ENCODE results near the gene UPK3B.
"Not testable (repeated sequence)": the region's sequence is repeated elsewhere in the genome, so short reads cannot be mapped to it uniquely, and the experiment has no call there.

UPK3B gene

DNA sequence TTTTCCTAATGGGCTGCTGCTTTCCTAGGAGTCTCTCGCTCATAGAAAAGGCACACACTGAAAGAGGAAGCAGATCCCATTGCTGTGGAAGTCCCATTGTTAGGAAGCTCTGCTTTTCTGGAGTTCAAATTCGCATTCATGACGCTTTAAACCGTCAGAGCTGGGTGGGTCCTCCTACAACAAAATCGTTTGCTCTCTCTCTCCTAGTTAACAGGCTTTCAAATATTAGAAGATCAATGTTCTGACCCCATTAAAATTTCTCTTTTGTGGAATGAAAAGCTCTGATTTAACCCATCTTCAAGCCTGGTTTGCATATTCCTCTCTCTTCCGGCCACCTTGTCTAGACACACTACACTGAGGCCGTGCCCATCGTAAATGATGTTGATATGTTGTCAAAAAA is 32.8 kb downstream of the UPK3B start, which contains the start of gene SPDYE16:
TSS of gene SPDYE16 (minus strand) at position 101 of the 400 bp plus-strand sequence. CDS start 1,838 bp downstream, outside the sequence.
- H3K36me3 ChIP-seq (ENCODE audit: control insufficient read depth, insufficient read depth, low read length); DNase-seq (ENCODE audit: extremely low read depth, insufficient read length); H3K4me3 ChIP-seq (replicated peaks; ENCODE audit: low read depth, low read length); H3K27me3 ChIP-seq (replicated peaks; ENCODE audit: control insufficient read depth, insufficient read depth, low read length): not testable (repeated sequence)

DNA sequence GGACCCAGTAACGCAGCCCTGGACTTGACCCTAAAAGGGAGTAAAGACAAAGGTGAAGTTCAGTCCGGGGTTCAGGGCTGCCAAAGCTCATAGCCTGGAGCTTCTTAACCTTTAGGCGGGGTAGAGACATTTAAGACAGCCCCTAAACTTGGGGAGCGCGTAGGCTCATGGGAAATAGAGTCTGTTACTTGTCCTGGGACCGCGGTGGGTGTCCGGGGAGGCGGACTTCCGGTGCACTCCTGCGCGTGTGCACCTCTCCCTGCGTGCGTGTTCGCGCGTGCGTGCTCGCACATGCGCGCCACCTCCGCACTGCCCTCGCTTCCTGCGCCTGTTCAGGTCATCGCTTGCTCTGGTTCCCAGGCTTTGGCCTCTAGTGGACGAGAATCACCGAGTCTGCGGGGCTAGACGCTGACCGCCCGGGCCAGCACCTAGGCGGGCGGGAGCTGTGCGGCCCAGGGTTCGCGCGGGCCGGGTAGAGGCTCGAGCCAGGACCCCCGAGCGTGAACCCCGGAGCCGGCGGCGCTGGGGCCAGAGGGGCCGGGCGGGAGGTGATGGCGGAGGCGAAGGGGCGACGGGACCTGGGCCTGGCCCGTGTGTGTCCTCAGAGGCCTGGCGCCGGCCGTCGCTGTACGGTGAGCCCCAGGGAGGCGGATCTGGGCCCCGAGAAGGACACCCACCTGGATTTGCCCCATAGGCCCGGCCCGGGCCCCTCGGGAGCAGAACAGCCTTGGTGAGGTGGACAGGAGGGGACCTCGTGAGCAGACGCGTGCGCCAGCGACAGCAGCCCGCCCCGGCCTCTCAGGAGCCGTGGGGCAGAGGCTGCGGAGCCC is 38.9 kb downstream of the UPK3B start:
- not testable (repeated sequence) for H3K36me3 ChIP-seq (ENCODE audit: control insufficient read depth, insufficient read depth, low read length); H3K27me3 ChIP-seq (replicated peaks; ENCODE audit: control insufficient read depth, insufficient read depth, low read length)
- peak; percentile 89 for DNase-seq (ENCODE audit: extremely low read depth, insufficient read length)
- H3K4me3 ChIP-seq (replicated peaks; ENCODE audit: low read depth, low read length), result peak overlapping the region; percentile 75

DNA sequence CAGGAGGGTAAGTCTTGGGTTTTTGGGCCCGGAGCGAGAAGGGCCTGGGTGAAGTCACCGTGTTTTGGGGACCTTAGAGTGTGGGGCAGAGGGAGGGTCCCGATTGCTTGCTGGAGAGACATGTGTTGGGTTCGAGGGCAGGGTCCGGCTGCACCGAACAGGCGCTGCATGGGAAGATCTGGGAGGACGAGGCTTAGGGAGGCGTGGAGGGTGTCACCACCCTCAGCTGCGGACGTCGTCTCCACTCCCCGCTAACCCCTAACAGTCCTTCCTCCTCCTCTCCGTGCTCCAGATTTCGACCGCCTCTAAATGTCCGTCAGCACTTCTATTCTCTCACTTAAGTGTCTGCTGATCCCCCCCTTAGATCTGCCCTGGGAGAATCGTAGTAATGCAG is 39.5 kb downstream of the UPK3B start:
- peak overlapping the region; percentile 75 for H3K4me3 ChIP-seq (replicated peaks; ENCODE audit: low read depth, low read length)
- not testable (repeated sequence) for DNase-seq (ENCODE audit: extremely low read depth, insufficient read length); H3K27me3 ChIP-seq (replicated peaks; ENCODE audit: control insufficient read depth, insufficient read depth, low read length); H3K36me3 ChIP-seq (ENCODE audit: control insufficient read depth, insufficient read depth, low read length)

DNA sequence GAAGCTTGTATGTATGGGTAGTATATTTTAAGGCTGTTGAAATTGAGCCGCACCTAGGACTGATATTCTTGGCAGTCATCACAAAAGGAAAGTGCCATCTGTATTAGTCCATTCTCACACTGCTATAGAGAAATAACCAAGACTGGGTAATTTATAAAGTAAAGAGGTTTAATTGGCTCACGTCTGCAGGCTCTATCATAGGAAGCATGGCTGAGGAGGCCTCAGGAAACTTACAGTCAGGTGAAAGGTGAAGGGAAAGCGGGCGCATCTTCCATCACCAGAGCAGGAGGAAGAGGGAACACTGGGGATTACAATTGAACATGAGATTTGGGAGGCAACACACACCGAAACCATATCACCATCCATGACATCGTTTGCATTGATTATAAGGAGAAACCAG is 41.6 kb downstream of the UPK3B start:
- DNase-seq (ENCODE audit: extremely low read depth, insufficient read length); H3K27me3 ChIP-seq (replicated peaks; ENCODE audit: control insufficient read depth, insufficient read depth, low read length); H3K4me3 ChIP-seq (replicated peaks; ENCODE audit: low read depth, low read length); H3K36me3 ChIP-seq (ENCODE audit: control insufficient read depth, insufficient read depth, low read length): not testable (repeated sequence)

DNA sequence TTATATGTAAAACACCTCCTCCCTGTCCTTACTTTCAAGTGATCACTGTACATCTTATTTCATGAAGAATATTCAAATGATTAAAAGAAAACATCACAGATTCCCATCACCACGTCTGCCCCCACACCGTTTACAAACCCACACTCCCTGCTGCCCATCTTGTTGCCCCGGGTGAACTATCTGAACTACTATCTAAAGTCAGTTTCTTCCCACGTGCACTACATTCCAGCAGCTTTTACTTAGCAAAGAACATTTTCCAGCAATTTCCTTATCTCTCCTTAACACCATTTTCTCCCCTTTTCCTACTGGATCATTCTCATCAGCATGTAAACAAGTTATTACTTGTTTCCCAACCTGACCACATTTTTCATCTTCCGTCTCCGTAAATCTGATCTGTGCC is 49.3 kb downstream of the UPK3B start:
- DNase-seq (ENCODE audit: extremely low read depth, insufficient read length); H3K4me3 ChIP-seq (replicated peaks; ENCODE audit: low read depth, low read length); H3K36me3 ChIP-seq (ENCODE audit: control insufficient read depth, insufficient read depth, low read length); H3K27me3 ChIP-seq (replicated peaks; ENCODE audit: control insufficient read depth, insufficient read depth, low read length): not testable (repeated sequence)

DNA sequence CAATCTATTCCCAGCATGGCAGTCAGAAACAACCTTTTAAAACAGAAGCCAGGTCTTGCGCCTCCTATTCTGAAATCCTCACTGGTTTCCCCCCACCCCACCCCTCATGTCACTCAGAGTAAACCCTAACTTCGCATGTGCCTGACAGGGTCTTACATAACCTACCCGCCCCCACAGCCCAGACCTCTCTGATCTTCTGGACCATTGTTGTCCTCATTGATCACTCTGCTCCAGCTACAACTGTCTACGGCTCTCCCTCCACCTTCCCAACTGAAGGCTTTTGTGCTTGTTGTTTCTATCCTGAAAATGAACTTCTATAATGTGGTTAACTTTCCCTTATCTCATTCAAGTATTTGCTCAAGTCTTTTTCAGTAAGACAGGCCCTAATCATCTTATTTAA is 49.8 kb downstream of the UPK3B start:
- H3K27me3 ChIP-seq (replicated peaks; ENCODE audit: control insufficient read depth, insufficient read depth, low read length); H3K4me3 ChIP-seq (replicated peaks; ENCODE audit: low read depth, low read length); H3K36me3 ChIP-seq (ENCODE audit: control insufficient read depth, insufficient read depth, low read length); DNase-seq (ENCODE audit: extremely low read depth, insufficient read length): not testable (repeated sequence)

DNA sequence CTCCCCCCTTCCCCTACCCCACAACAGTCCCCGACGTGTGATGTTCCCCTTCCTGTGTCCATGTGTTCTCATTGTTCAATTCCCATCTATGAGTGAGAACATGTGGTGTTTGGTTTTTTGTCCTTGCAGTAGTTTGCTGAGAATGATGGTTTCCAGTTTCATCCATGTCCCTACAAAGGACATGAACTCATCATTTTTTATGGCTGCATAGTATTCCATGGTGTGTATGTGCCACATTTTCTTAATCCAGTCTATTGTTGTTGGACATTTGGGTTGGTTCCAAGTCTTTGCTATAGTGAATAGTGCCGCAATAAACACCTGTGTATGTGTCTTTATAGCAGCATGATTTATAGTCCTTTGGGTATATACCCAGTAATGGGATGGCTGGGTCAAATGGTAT is 51.0 kb downstream of the UPK3B start:
- not testable (repeated sequence) for H3K36me3 ChIP-seq (ENCODE audit: control insufficient read depth, insufficient read depth, low read length); H3K4me3 ChIP-seq (replicated peaks; ENCODE audit: low read depth, low read length); H3K27me3 ChIP-seq (replicated peaks; ENCODE audit: control insufficient read depth, insufficient read depth, low read length); DNase-seq (ENCODE audit: extremely low read depth, insufficient read length)

DNA sequence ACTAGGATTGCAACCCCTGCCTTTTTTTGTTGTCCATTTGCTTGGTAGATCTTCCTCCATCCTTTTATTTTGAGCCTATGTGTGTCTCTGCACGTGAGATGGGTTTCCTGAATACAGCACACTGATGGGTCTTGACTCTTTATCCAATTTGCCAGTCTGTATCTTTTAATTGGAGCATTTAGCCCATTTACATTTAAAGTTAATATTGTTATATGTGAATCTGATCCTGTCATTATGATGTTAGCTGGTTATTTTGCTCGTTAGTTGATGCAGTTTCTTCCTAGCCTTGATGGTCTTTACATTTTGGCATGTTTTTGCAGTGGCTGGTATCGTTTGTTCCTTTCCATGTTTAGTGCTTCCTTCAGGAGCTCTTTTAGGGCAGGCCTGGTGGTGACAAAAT is 54.6 kb downstream of the UPK3B start:
- not testable (repeated sequence) for H3K27me3 ChIP-seq (replicated peaks; ENCODE audit: control insufficient read depth, insufficient read depth, low read length); H3K4me3 ChIP-seq (replicated peaks; ENCODE audit: low read depth, low read length); H3K36me3 ChIP-seq (ENCODE audit: control insufficient read depth, insufficient read depth, low read length); DNase-seq (ENCODE audit: extremely low read depth, insufficient read length)
